SK-N-SH (cell line): ENCODE measurements around the gene UNC93A. TPM values are rescaled to one million over a fixed set of nuclear protein-coding genes. Genes with fewer than 3 reads are reported as not detected.

ENCODE experiments used
- CTCF ChIA-PET: fragments of 300-600, 350-600 bp; formaldehyde crosslinking; extraction: SDS; loops from one replicate; lab custom pipeline; 2021; lab: Yijun Ruan, JAX
- POLR2A ChIA-PET: fragments of 350-600 bp; sonication (Branson Sonifier 250); formaldehyde crosslinking; extraction: SDS; loops from one replicate; lab custom pipeline; 2020; ENCODE audit warnings: antibody characterized with exemption, inconsistent platforms; lab: Yijun Ruan, JAX
- DNase-seq: peaks from one replicate; pipeline ENCODE4 v3.0.0; 2012
- H2AFZ ChIP-seq: fragments of 200-600 bp; sonication (generic); 2 replicates; pipeline ENCODE4 v1.8.1; 2016; ENCODE audit warnings: antibody characterized with exemption, mild to moderate bottlenecking, low read depth
- H3F3A ChIP-seq: fragments of 200-600 bp; sonication (generic); replicated peaks from 2 replicates; pipeline ENCODE3; 2016; ENCODE audit warnings: antibody characterized with exemption, mild to moderate bottlenecking; ENCODE audit not compliant: insufficient read depth
- H3K27ac ChIP-seq, 2 experiments: fragments of 200-500 bp in 1 of 2; fragments of 200-600 bp in 1 of 2; sonication (Bioruptor generic) in 1 of 2; sonication (generic), shearing (Covaris generic) in 1 of 2; 2 replicates each; pipeline versions ENCODE4 v1.5.1 to v1.6.1; 2014 to 2016; ENCODE audit warnings: low read depth in 2 of 2, inconsistent platforms in 1 of 2, low read length in 1 of 2, mild to moderate bottlenecking in 1 of 2, mixed read lengths in 1 of 2
- H3K27me3 ChIP-seq: fragments of 200-600 bp; sonication (generic), shearing (Covaris generic); 2 replicates; pipeline ENCODE4 v1.6.1; 2016; ENCODE audit warnings: mixed run types; ENCODE audit not compliant: insufficient read depth
- H3K36me3 ChIP-seq, 2 experiments: fragments of 200-500 bp in 1 of 2; fragments of 200-600 bp in 1 of 2; sonication (Bioruptor generic) in 1 of 2; sonication (generic) in 1 of 2; replicated peaks in 1 of 2; 2 replicates each; pipeline versions ENCODE3 to v1.5.1; 2014 to 2016; ENCODE audit warnings: low read length in 1 of 2, mild to moderate bottlenecking in 1 of 2; ENCODE audit not compliant: insufficient read depth in 2 of 2, control insufficient read depth in 1 of 2
- H3K4me1 ChIP-seq, 2 experiments: fragments of 200-500 bp in 1 of 2; fragments of 200-600 bp in 1 of 2; sonication (Bioruptor generic) in 1 of 2; sonication (generic), shearing (Covaris generic) in 1 of 2; 2 replicates each; pipeline versions ENCODE4 v1.5.1 to v1.6.1; 2014 to 2016; ENCODE audit warnings: low read depth in 1 of 2, low read length in 1 of 2, mixed run types in 1 of 2; ENCODE audit not compliant: insufficient read depth in 2 of 2, control insufficient read depth in 1 of 2
- H3K4me2 ChIP-seq: fragments of 200-600 bp; sonication (generic), shearing (Covaris generic); 2 replicates; pipeline ENCODE4 v1.6.1; 2017; ENCODE audit warnings: mixed run types
- H3K4me3 ChIP-seq, 2 experiments: fragments of 200-500 bp in 1 of 2; fragments of 200-600 bp in 1 of 2; sonication (Bioruptor generic) in 1 of 2; sonication (generic), shearing (Covaris generic) in 1 of 2; 2 replicates each; pipeline versions ENCODE4 v1.5.1 to v1.8.1; 2014 to 2016; ENCODE audit warnings: low read depth in 2 of 2, inconsistent platforms in 1 of 2, low read length in 1 of 2, mild to moderate bottlenecking in 1 of 2, mixed read lengths in 1 of 2, moderate library complexity in 1 of 2
- H3K79me2 ChIP-seq: fragments of 200-600 bp; sonication (generic); 2 replicates; pipeline ENCODE4 v1.8.1; 2017; ENCODE audit warnings: mild to moderate bottlenecking; ENCODE audit not compliant: insufficient read depth
- H3K9ac ChIP-seq: fragments of 200-600 bp; sonication (generic); 2 replicates; pipeline ENCODE4 v1.6.1; 2017; ENCODE audit warnings: mixed run types
- H3K9me2 ChIP-seq: fragments of 200-600 bp; sonication (generic); 2 replicates; pipeline ENCODE4 v1.6.1; 2017; ENCODE audit warnings: mixed run types
- H3K9me3 ChIP-seq: fragments of 200-600 bp; sonication (generic); 2 replicates; pipeline ENCODE4 v1.6.1; 2017; ENCODE audit warnings: mixed run types, mild to moderate bottlenecking, moderate library complexity
- H4K20me1 ChIP-seq: fragments of 200-600 bp; sonication (generic); 2 replicates; pipeline ENCODE4 v1.6.1; 2017; ENCODE audit warnings: mild to moderate bottlenecking, mixed run types; ENCODE audit not compliant: insufficient read depth
- ELF1 ChIP-seq: IDR thresholded peaks from 2 replicates; pipeline ENCODE4 v1.4.0; 2012
- EP300 ChIP-seq, 2 experiments: IDR thresholded peaks; 2 replicates each; pipeline versions ENCODE4 v1.4.0 to v1.6.1; 2012; ENCODE audit warnings: borderline replicate concordance in 1 of 2, low read depth in 1 of 2, low read length in 1 of 2
- EZH2phosphoT487 ChIP-seq: fragments of 200-600 bp; sonication (generic); IDR thresholded peaks from 2 replicates; pipeline ENCODE4 v1.6.1; 2017; ENCODE audit warnings: low read depth, mixed run types, mild to moderate bottlenecking, antibody characterized with exemption, moderate library complexity, borderline replicate concordance
- FOXJ3 ChIP-seq: sonication (generic); formaldehyde crosslinking; IDR thresholded peaks from 2 replicates; pipeline ENCODE4 v1.5.1; 2020; ENCODE audit warnings: mild to moderate bottlenecking, missing genetic modification reagents
- FOXM1 ChIP-seq: IDR thresholded peaks from 2 replicates; pipeline ENCODE4 v1.4.0; 2012; ENCODE audit warnings: low read depth, mild to moderate bottlenecking
- GATA2 ChIP-seq: sonication (generic); formaldehyde crosslinking; IDR thresholded peaks from 2 replicates; pipeline ENCODE4 v1.5.0; 2020; ENCODE audit warnings: mild to moderate bottlenecking, missing genetic modification reagents
- MEF2A ChIP-seq: IDR thresholded peaks from 2 replicates; pipeline ENCODE4 v1.4.0; 2012; ENCODE audit warnings: low read depth, borderline replicate concordance
- MXI1 ChIP-seq: IDR thresholded peaks from 2 replicates; pipeline ENCODE4 v1.6.1; 2012; ENCODE audit warnings: mild to moderate bottlenecking, low read depth, low read length, improper control_type of control experiment
- NFIC ChIP-seq: IDR thresholded peaks from 2 replicates; pipeline ENCODE4 v1.4.0; 2012; ENCODE audit warnings: borderline replicate concordance
- NRF1 ChIP-seq: IDR thresholded peaks from 2 replicates; pipeline ENCODE4 v1.6.1; 2012; ENCODE audit warnings: low read depth, mild to moderate bottlenecking, low read length
- PBX3 ChIP-seq: IDR thresholded peaks from 2 replicates; pipeline ENCODE4; 2012
- POLR2AphosphoS5 ChIP-seq: IDR thresholded peaks from 2 replicates; pipeline ENCODE4 v1.6.1; 2012; ENCODE audit warnings: low read depth, low read length
- RAD21 ChIP-seq: IDR thresholded peaks from 2 replicates; pipeline ENCODE4 v1.6.1; 2012; ENCODE audit warnings: mild to moderate bottlenecking, low read length
- RCOR1 ChIP-seq: fragments of 150-350 bp; IDR thresholded peaks from 2 replicates; pipeline ENCODE4 v1.6.1; 2017; ENCODE audit warnings: antibody characterized with exemption, low read length
- REST ChIP-seq: IDR thresholded peaks from 2 replicates; pipeline ENCODE4 v1.6.1; 2012; ENCODE audit warnings: mild to moderate bottlenecking, low read depth, low read length, moderate library complexity
- RXRA ChIP-seq: IDR thresholded peaks from 2 replicates; pipeline ENCODE4 v1.4.0; 2012; ENCODE audit warnings: low read depth, mild to moderate bottlenecking, borderline replicate concordance
- SMC3 ChIP-seq: IDR thresholded peaks from 2 replicates; pipeline ENCODE4 v1.6.1; 2012; ENCODE audit warnings: low read depth, low read length, improper control_type of control experiment
- TAF1 ChIP-seq: IDR thresholded peaks from 2 replicates; pipeline ENCODE4 v1.6.1; 2012; ENCODE audit warnings: low read depth, mild to moderate bottlenecking, low read length, moderate library complexity, borderline replicate concordance
- TCF12 ChIP-seq: IDR thresholded peaks from 2 replicates; pipeline ENCODE4 v1.4.0; 2012
- TEAD4 ChIP-seq: IDR thresholded peaks from 2 replicates; pipeline ENCODE4 v1.4.0; 2012; ENCODE audit warnings: mild to moderate bottlenecking, borderline replicate concordance; ENCODE audit not compliant: insufficient read depth
- ZBTB33 ChIP-seq: IDR thresholded peaks from 2 replicates; pipeline ENCODE4 v1.4.0; 2012; ENCODE audit warnings: low read depth, borderline replicate concordance
- WGBS: methylation state at CpG from one replicate; pipeline ENCODE4 v1.1.6; 2017; ENCODE audit warnings: low lambda C conversion rate; 5-methylcytosine and 5-hydroxymethylcytosine counted together
- polyA plus RNA-seq, 3 experiments: library from polyadenylated mRNA; depleted of rRNA; stranded (reverse); fragments of >200 nt; gene quantifications; 2 replicates each; pipeline ENCODE4 v1.2.3, GENCODE V29; 2012
- TF ChIP-seq, protein P1 (sequence below): fragments of 200-600 bp; sonication (generic); IDR thresholded peaks from 2 replicates; pipeline ENCODE4 v1.6.1; 2017; ENCODE audit warnings: antibody characterized with exemption, mild to moderate bottlenecking, moderate library complexity
- TF ChIP-seq, protein P2 (sequence below): IDR thresholded peaks from 2 replicates; pipeline ENCODE4 v1.4.0; 2012; ENCODE audit warnings: low read depth
- TF ChIP-seq, protein P3 (sequence below): fragments of 150-350 bp; IDR thresholded peaks from 2 replicates; pipeline ENCODE4 v1.6.1; 2017; ENCODE audit warnings: antibody characterized with exemption, low read length, low read depth, borderline replicate concordance

The UNC93A gene
- polyA plus RNA-seq, 1 of the 3 experiments (the other 2 are of a cell fraction): not detected

- TF ChIP-seq, protein P1, sequence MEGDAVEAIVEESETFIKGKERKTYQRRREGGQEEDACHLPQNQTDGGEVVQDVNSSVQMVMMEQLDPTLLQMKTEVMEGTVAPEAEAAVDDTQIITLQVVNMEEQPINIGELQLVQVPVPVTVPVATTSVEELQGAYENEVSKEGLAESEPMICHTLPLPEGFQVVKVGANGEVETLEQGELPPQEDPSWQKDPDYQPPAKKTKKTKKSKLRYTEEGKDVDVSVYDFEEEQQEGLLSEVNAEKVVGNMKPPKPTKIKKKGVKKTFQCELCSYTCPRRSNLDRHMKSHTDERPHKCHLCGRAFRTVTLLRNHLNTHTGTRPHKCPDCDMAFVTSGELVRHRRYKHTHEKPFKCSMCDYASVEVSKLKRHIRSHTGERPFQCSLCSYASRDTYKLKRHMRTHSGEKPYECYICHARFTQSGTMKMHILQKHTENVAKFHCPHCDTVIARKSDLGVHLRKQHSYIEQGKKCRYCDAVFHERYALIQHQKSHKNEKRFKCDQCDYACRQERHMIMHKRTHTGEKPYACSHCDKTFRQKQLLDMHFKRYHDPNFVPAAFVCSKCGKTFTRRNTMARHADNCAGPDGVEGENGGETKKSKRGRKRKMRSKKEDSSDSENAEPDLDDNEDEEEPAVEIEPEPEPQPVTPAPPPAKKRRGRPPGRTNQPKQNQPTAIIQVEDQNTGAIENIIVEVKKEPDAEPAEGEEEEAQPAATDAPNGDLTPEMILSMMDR: no peak
- TF ChIP-seq, protein P2, sequence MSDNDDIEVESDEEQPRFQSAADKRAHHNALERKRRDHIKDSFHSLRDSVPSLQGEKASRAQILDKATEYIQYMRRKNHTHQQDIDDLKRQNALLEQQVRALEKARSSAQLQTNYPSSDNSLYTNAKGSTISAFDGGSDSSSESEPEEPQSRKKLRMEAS: no peak
- TF ChIP-seq GATA2 (CRISPR knock-in tag) (no peak), FOXJ3 (CRISPR knock-in tag) (no peak), ZBTB33 (no peak), EZH2phosphoT487 (no peak), FOXM1 (no peak)
Measured at GRCh38 chr6:167293088-167293589, 2.0 kb downstream of the UNC93A start (continued).

DNA sequence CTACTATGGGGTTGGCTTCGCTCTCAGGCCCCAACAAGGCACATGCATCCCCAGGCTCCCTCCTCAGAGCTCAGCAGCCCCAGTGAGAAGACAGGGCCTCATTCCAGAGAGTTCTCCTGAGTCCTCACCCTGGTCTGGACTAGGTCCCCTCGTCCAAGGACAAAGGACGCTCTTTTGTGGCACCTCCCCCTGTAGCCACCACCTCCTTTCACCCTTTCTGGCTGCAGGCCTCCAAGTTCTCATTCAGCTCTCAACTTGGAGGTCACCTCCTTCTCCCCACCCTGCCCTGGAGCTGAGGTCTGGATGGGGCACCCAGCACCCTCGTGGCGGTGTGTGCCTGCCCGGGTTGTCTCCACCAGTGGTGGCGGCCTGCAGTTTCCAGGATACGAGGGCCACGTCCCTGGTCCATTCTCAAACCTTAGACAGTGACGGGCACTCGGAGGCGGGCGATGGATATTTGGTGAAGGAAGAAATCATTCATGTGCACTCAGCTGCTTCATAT lies 2.5 kb downstream of the UNC93A start:
- 62% methylated on average over 12 of the region's 13 CpGs for WGBS
- no peak for DNase-seq
- Histone ChIP-seq H3K27me3 (no peaks in the 10 kb centered on the region), H3K9me3 (no peaks in the 10 kb centered on the region), H3K9ac (no peak overlapping the region), H3K4me1 (no peaks in the 10 kb centered on the region; a peak in 1 of 4 replicates), H3K4me3 (no peak overlapping the region), H3K4me2 (no peak overlapping the region), H4K20me1 (no peaks in the 10 kb centered on the region), H2AFZ (no peak overlapping the region), H3K27ac (no peak overlapping the region), H3K9me2 (no peaks in the 10 kb centered on the region), H3F3A (no peaks in the 10 kb centered on the region), H3K36me3 (no peaks in the 10 kb centered on the region), H3K79me2 (no peaks in the 10 kb centered on the region)
- no peak for TF ChIP-seq TEAD4
- no peak for TF ChIP-seq POLR2AphosphoS5
- no peak for TF ChIP-seq TAF1
- no peak for TF ChIP-seq EP300 (IDR thresholded peaks at IDR 0.05; ENCODE audit: borderline replicate concordance in 1 of 2, low read depth in 1 of 2, low read length in 1 of 2)
- no peak for TF ChIP-seq RXRA
- TF ChIP-seq RCOR1: no peak
- no peak for TF ChIP-seq MXI1
- no peak for TF ChIP-seq NFIC
- TF ChIP-seq RAD21: no peak
- TF ChIP-seq SMC3: no peak
- TF ChIP-seq ELF1: no peak
- no peak for TF ChIP-seq NRF1
- no peak for TF ChIP-seq PBX3
- TF ChIP-seq TCF12: no peak
- no peak for TF ChIP-seq REST
- no peak for TF ChIP-seq MEF2A
- TF ChIP-seq, protein P3, sequence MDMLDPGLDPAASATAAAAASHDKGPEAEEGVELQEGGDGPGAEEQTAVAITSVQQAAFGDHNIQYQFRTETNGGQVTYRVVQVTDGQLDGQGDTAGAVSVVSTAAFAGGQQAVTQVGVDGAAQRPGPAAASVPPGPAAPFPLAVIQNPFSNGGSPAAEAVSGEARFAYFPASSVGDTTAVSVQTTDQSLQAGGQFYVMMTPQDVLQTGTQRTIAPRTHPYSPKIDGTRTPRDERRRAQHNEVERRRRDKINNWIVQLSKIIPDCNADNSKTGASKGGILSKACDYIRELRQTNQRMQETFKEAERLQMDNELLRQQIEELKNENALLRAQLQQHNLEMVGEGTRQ: no peak
- ChIA-PET POLR2A (no interaction called here), CTCF (no interaction called here)
